ENCODE results near the gene PRR4.

Gene PRR4

DNA sequence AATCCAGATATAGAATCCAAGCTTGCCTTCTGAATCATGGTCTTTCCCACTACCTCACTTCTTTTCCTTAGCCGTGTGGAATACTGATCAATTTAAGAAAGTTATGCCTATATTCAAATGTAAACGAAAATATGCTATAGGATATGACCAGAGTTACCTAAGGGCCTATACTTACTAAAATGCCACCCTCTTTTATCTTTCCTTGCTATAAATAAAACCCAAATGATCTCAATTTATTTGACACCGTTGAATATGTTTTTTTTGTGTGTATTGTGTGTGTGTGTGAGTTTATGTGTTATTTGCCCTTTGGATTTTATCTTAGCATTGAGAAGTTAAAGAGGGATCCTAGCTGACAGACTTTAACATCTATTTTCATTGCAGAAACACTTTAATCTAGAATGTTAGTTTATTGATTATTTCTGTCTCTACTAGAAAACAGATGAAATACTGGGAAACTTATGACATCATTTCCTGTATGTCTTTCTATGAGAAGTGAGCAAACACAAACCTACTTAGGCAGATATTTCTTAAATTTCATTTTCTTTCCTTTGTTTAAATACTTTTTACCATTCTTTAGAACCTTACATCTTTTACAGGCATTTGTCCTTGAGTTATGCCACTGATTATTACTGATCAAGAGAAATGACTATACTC lies 37.3 kb downstream of the PRR4 start:
- in situ Hi-C loops (cut with HindIII; ENCODE audit: low sequenced_read_pairs), result no loop called here
- no peak for TF ChIP-seq CTCF (IDR thresholded peaks at IDR 0.05; ENCODE audit: low read depth, low read length, missing control alignments)
- H3K4me3 ChIP-seq (ENCODE audit: low read depth, low read length), result no peak overlapping the region
- no peak for DNase-seq (ENCODE audit: low read depth)

- H3K4me3 ChIP-seq (ENCODE audit: low read depth, low read length), result no peak within 1 kb of the TSS
- no peak for TF ChIP-seq CTCF (IDR thresholded peaks at IDR 0.05; ENCODE audit: low read depth, low read length, missing control alignments)
- in situ Hi-C loops (cut with HindIII; ENCODE audit: low sequenced_read_pairs), result no loop called here
- DNase-seq (ENCODE audit: low read depth), result no peak
Measured at GRCh38 chr12:10810068-10810467, 39.2 kb downstream of the PRR4 start, which contains the start of gene TAS2R9. TSS of gene TAS2R9 (minus strand) at chr12:10810168. CDS start at chr12:10810075, 93 bp downstream.

DNA sequence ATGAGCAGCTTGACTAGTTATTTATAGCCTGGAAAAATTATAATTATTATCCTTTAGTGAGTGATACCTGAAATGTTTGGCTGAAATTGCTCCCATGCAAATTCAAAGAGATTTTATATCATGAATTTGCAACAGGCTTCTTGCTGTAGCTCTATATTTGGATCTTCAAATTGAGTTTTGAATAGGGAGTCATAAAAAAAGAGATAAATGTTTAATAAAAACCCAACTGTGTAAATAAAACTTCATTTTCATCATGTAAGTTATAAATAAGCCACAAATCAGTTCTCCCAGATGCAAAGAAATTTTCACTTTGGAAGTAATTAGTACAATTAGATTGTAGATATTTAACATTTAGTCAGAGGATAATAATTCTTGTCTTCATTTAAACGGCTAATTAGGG lies 42.1 kb downstream of the PRR4 start, which contains the start of gene TAS2R8:
TSS of gene TAS2R8 (minus strand) at position 101 of the 400 bp plus-strand sequence. CDS start 306 bp downstream, outside the sequence.
- H3K4me3 ChIP-seq (ENCODE audit: low read depth, low read length), result no peak within 1 kb of the TSS
- DNase-seq (ENCODE audit: low read depth), result no peak
- in situ Hi-C loops (cut with HindIII; ENCODE audit: low sequenced_read_pairs), result no loop called here
- TF ChIP-seq CTCF (IDR thresholded peaks at IDR 0.05; ENCODE audit: low read depth, low read length, missing control alignments), result no peak

DNA sequence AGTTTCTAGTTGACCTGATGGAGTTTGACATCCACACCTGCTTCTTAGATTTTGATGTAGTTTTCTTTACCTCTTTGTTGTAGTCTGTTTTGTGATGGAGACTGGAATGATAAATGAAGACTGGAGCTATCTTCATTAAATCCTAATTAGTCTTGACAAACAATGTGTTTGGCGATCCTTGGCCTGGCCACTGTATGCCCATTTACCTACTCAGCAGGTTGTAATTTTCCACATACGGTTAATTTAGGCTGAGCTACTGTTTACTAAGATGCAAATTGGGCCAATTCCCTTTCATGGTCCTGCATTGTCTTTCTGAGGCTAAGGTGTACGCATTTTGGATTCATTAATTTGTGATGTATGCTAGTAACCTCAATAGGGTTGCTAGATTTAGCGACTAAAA lies 46.7 kb downstream of the PRR4 start, which contains the start of gene TAS2R7:
TSS of gene TAS2R7 (minus strand) at position 41 of the 400 bp plus-strand sequence. CDS start 57 bp downstream, outside the sequence.
- DNase-seq (ENCODE audit: low read depth), result no peak
- no peak within 1 kb of the TSS for H3K4me3 ChIP-seq (ENCODE audit: low read depth, low read length)
- in situ Hi-C loops (cut with HindIII; ENCODE audit: low sequenced_read_pairs), result no loop called here
- no peak for TF ChIP-seq CTCF (IDR thresholded peaks at IDR 0.05; ENCODE audit: low read depth, low read length, missing control alignments)

- TF ChIP-seq CTCF (IDR thresholded peaks at IDR 0.05; ENCODE audit: low read depth, low read length, missing control alignments), result no peak
- DNase-seq (ENCODE audit: low read depth), result no peak
- H3K4me3 ChIP-seq (ENCODE audit: low read depth, low read length), result no peak overlapping the region
- in situ Hi-C loops (cut with HindIII; ENCODE audit: low sequenced_read_pairs), result no loop called here
Measured at GRCh38 chr12:10801741-10802140, 47.5 kb downstream of the PRR4 start.
